Activated naive CD4-positive, alpha-beta T cell treated with anti-CD3 and anti-CD28 coated beads, Interleukin-2, amount 10 ng/mL, durations not matched to agents 7 days and 5 days (primary cell): ENCODE measurements around the gene TPM4.

Source experiments
- CTCF ChIA-PET: fragments of 350-600 bp; sonication (Branson Sonifier 250); formaldehyde crosslinking; loops from one replicate; lab custom pipeline; 2021; ENCODE audit warnings: antibody characterized with exemption; lab: Charles Lee
- DNase-seq: peaks from one replicate; pipeline ENCODE4 v3.0.0-alpha.2; 2020
- H3K27ac Mint-ChIP-seq: one replicate; pipeline ENCODE4 v1.8.0; 2021; ENCODE audit warnings: mild to moderate bottlenecking, moderate library complexity, mixed read lengths
- H3K27me3 Mint-ChIP-seq: one replicate; pipeline ENCODE4 v1.8.0; 2021; ENCODE audit warnings: mild to moderate bottlenecking, mixed read lengths
- H3K36me3 Mint-ChIP-seq: one replicate; pipeline ENCODE4 v1.8.0; 2021; ENCODE audit warnings: mixed read lengths
- H3K4me1 Mint-ChIP-seq: one replicate; pipeline ENCODE4 v1.8.0; 2021; ENCODE audit warnings: mixed read lengths
- H3K4me3 Mint-ChIP-seq: one replicate; pipeline ENCODE4 v1.8.0; 2021; ENCODE audit warnings: mild to moderate bottlenecking, moderate library complexity, mixed read lengths
- H3K9me3 Mint-ChIP-seq: one replicate; pipeline ENCODE4 v1.8.0; 2021; ENCODE audit warnings: mixed read lengths

Gene TPM4

GRCh38 chr19:16036941-16037340 lies 39.4 kb upstream of the TPM4 start:
- no peak for DNase-seq
- Mint-ChIP-seq H3K9me3 (no peaks in the 10 kb centered on the region), H3K27me3 (peaks cover 6% of the 10 kb centered on the region), H3K4me1 (peaks cover 17% of the 10 kb centered on the region), H3K4me3 (no peak overlapping the region), H3K36me3 (no peaks in the 10 kb centered on the region), H3K27ac (no peak overlapping the region)
- CTCF ChIA-PET: no interaction called here

GRCh38 chr19:16037424-16038195 lies 38.7 kb upstream of the TPM4 start:
- no peaks in the 10 kb centered on the region for H3K9me3 Mint-ChIP-seq

GRCh38 chr19:16038196-16038695 lies 38.0 kb upstream of the TPM4 start:
- Mint-ChIP-seq H3K36me3 (no peaks in the 10 kb centered on the region), H3K4me1 (peaks cover 17% of the 10 kb centered on the region), H3K4me3 (no peak overlapping the region), H3K27me3 (peaks cover 19% of the 10 kb centered on the region), H3K27ac (no peak overlapping the region), H3K9me3 (no peaks in the 10 kb centered on the region)
- no peak for DNase-seq
- CTCF ChIA-PET: no interaction called here

More at GRCh38 chr19:16037424-16038195, 38.7 kb upstream of the TPM4 start:
- H3K4me3 Mint-ChIP-seq: no peak overlapping the region
- CTCF ChIA-PET: no interaction called here
- H3K27me3 Mint-ChIP-seq: peaks cover 13% of the 10 kb centered on the region
- H3K36me3 Mint-ChIP-seq: no peaks in the 10 kb centered on the region
- DNase-seq: no peak
- H3K4me1 Mint-ChIP-seq: peaks cover 17% of the 10 kb centered on the region
- H3K27ac Mint-ChIP-seq: no peak overlapping the region

- DNase-seq: no peak
- H3K27ac Mint-ChIP-seq: no peak overlapping the region
- H3K9me3 Mint-ChIP-seq: no peaks in the 10 kb centered on the region
- no peak overlapping the region for H3K4me3 Mint-ChIP-seq
- H3K36me3 Mint-ChIP-seq: no peaks in the 10 kb centered on the region
- peaks cover 17% of the 10 kb centered on the region for H3K4me1 Mint-ChIP-seq
- peaks cover 24% of the 10 kb centered on the region for H3K27me3 Mint-ChIP-seq
- CTCF ChIA-PET: interaction anchor here (1.6 kb wide), 1 partner anchor 72 kb away, joined by 4 read pairs; the partner anchor contains the start of gene RAB8A
Observed at GRCh38 chr19:16039081-16039480, 37.2 kb upstream of the TPM4 start.

GRCh38 chr19:16039545-16039944 lies 36.8 kb upstream of the TPM4 start:
- Mint-ChIP-seq H3K4me3 (no peak overlapping the region), H3K27ac (no peak overlapping the region), H3K27me3 (peaks cover 24% of the 10 kb centered on the region), H3K4me1 (peaks cover 17% of the 10 kb centered on the region), H3K36me3 (no peaks in the 10 kb centered on the region), H3K9me3 (no peaks in the 10 kb centered on the region)
- CTCF ChIA-PET: interaction anchor here (1.6 kb wide), 1 partner anchor 72 kb away, joined by 4 read pairs; the partner anchor contains the start of gene RAB8A
- no peak for DNase-seq

- DNase-seq: no peak
- Mint-ChIP-seq H3K4me3 (no peak overlapping the region), H3K27ac (peak overlapping the region; percentile 4)
Observed at GRCh38 chr19:16040642-16041041, 35.7 kb upstream of the TPM4 start.

GRCh38 chr19:16041299-16041990 lies 34.9 kb upstream of the TPM4 start:
- peaks cover 24% of the 10 kb centered on the region for H3K27me3 Mint-ChIP-seq
- no peaks in the 10 kb centered on the region for H3K36me3 Mint-ChIP-seq
- peak; percentile 82 for DNase-seq
- CTCF ChIA-PET: interaction anchor here (0.6 to 3.2 kb wide), 37 partner anchors 10 to 412 kb away, joined by 3 to 38 read pairs (median 4); partner anchors contain the start of genes CIB3, FAM32A, HSH2D and RAB8A
- H3K27ac Mint-ChIP-seq: peak overlapping the region; percentile 64
- H3K4me3 Mint-ChIP-seq: no peak overlapping the region
- no peaks in the 10 kb centered on the region for H3K9me3 Mint-ChIP-seq
- peaks cover 17% of the 10 kb centered on the region for H3K4me1 Mint-ChIP-seq

More at GRCh38 chr19:16040642-16041041, 35.7 kb upstream of the TPM4 start:
- CTCF ChIA-PET: interaction anchor here (0.6 to 3.2 kb wide), 13 partner anchors 13 to 376 kb away, joined by 3 to 38 read pairs (median 7); partner anchors contain the start of genes FAM32A, RAB8A and TPM4
- no peaks in the 10 kb centered on the region for H3K36me3 Mint-ChIP-seq
- peaks cover 24% of the 10 kb centered on the region for H3K27me3 Mint-ChIP-seq
- H3K4me1 Mint-ChIP-seq: peaks cover 17% of the 10 kb centered on the region
- no peaks in the 10 kb centered on the region for H3K9me3 Mint-ChIP-seq

GRCh38 chr19:16041991-16042386 lies 34.3 kb upstream of the TPM4 start:
- Mint-ChIP-seq H3K27me3 (peaks cover 24% of the 10 kb centered on the region), H3K4me3 (no peak overlapping the region), H3K36me3 (no peaks in the 10 kb centered on the region), H3K27ac (no peak overlapping the region), H3K9me3 (no peaks in the 10 kb centered on the region), H3K4me1 (peaks cover 17% of the 10 kb centered on the region)
- no peak for DNase-seq
- CTCF ChIA-PET: interaction anchor here (0.6 to 3.2 kb wide), 34 partner anchors 11 to 412 kb away, joined by 3 to 38 read pairs (median 4); partner anchors contain the start of genes CIB3, FAM32A, HSH2D and RAB8A

GRCh38 chr19:16042533-16043085 lies 33.7 kb upstream of the TPM4 start:
- H3K4me3 Mint-ChIP-seq: no peak overlapping the region
- peaks cover 24% of the 10 kb centered on the region for H3K27me3 Mint-ChIP-seq
- CTCF ChIA-PET: interaction anchor here (0.6 to 3.2 kb wide), 16 partner anchors 15 to 374 kb away, joined by 3 to 38 read pairs (median 6); partner anchors contain the start of genes CIB3, FAM32A, RAB8A and TPM4
- no peaks in the 10 kb centered on the region for H3K36me3 Mint-ChIP-seq
- DNase-seq: no peak
- H3K4me1 Mint-ChIP-seq: peaks cover 17% of the 10 kb centered on the region
- no peaks in the 10 kb centered on the region for H3K9me3 Mint-ChIP-seq
- no peak overlapping the region for H3K27ac Mint-ChIP-seq

GRCh38 chr19:16043156-16043757 lies 33.0 kb upstream of the TPM4 start:
- DNase-seq: no peak
- Mint-ChIP-seq H3K4me3 (no peak overlapping the region), H3K4me1 (peaks cover 17% of the 10 kb centered on the region), H3K27ac (no peak overlapping the region), H3K27me3 (peaks cover 24% of the 10 kb centered on the region), H3K9me3 (no peaks in the 10 kb centered on the region), H3K36me3 (no peaks in the 10 kb centered on the region)
- CTCF ChIA-PET: interaction anchor here (1.9 to 3.2 kb wide), 3 partner anchors 19 to 142 kb away, joined by 4 to 38 read pairs (median 20); partner anchors contain the start of gene FAM32A

- CTCF ChIA-PET: no interaction called here
- no peak for DNase-seq
- Mint-ChIP-seq H3K4me1 (peaks cover 17% of the 10 kb centered on the region), H3K27ac (no peak overlapping the region), H3K9me3 (no peaks in the 10 kb centered on the region), H3K36me3 (no peaks in the 10 kb centered on the region), H3K4me3 (no peak overlapping the region), H3K27me3 (peaks cover 24% of the 10 kb centered on the region)
Observed at GRCh38 chr19:16044746-16045145, 31.5 kb upstream of the TPM4 start.

- no peak overlapping the region for H3K4me3 Mint-ChIP-seq
- no peak for DNase-seq
- no peaks in the 10 kb centered on the region for H3K36me3 Mint-ChIP-seq
Observed at GRCh38 chr19:16045171-16045570, 31.1 kb upstream of the TPM4 start.

GRCh38 chr19:16045893-16046292 lies 30.4 kb upstream of the TPM4 start:
- no peak for DNase-seq
- Mint-ChIP-seq H3K36me3 (no peaks in the 10 kb centered on the region), H3K27ac (no peak overlapping the region), H3K27me3 (peaks cover 30% of the 10 kb centered on the region), H3K4me1 (peaks cover 9% of the 10 kb centered on the region), H3K9me3 (no peaks in the 10 kb centered on the region), H3K4me3 (no peak overlapping the region)
- CTCF ChIA-PET: interaction anchor here (0.9 kb wide), 1 partner anchor 90 kb away, joined by 3 read pairs; no protein-coding TSS in a partner anchor

More at GRCh38 chr19:16045171-16045570, 31.1 kb upstream of the TPM4 start:
- Mint-ChIP-seq H3K27ac (no peak overlapping the region), H3K27me3 (peaks cover 24% of the 10 kb centered on the region), H3K9me3 (no peaks in the 10 kb centered on the region), H3K4me1 (peaks cover 16% of the 10 kb centered on the region)
- CTCF ChIA-PET: no interaction called here
